ENCODE measurements around the gene IFNG. TPM values are rescaled to one million over a fixed set of nuclear protein-coding genes. Genes with fewer than 3 reads are reported as not detected.

Gene IFNG
- polyA plus RNA-seq, 1 donor from 2014 or later: not detected

DNA sequence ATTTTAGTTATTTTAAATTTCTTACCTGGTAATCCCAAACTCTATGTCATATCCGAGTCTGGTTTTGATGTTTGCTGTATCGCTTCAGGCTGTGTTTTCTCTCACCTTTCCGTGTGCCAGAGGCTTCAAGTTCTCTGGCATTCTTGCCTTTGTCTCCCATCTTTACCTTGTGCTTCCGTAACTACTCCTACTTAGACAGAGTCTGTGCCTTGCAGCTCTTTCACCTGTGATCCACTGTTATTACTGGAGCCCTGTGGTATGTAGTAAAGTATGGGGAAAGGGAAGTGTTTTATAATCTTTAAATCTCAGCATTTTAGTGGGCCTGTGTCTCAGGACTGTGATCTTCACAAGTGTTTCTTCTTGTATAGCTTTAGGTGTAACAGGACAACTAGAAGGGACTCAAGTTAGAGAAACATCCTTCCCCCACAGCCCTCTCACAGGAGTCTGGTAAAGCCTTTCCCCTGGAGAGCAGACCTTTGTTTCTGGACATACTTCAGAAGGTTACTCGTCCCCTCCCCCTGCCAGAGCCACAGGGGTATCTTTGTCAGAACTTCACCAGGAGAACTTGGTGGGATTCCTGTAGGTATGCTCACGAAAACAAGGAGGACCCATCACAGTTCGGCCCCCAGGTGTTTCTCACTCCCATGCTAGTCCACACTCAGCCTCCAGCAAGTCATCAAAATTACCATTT is 11.1 kb downstream of the IFNG start:
- Histone ChIP-seq H3K36me3 (ENCODE audit: insufficient read depth, low read length) (no peaks in the 10 kb centered on the region), H3K27ac (ENCODE audit: low read length) (no peak overlapping the region), H3F3A (ENCODE audit: insufficient read depth, low read length, poor library complexity, severe bottlenecking) (no peaks in the 10 kb centered on the region), H3K27me3 (ENCODE audit: insufficient read depth, low read depth, low read length) (no peaks in the 10 kb centered on the region), H4K20me1 (ENCODE audit: insufficient read depth) (no peaks in the 10 kb centered on the region), H3K9me2 (ENCODE audit: insufficient read depth, low read length) (no peaks in the 10 kb centered on the region), H3K9me3 (ENCODE audit: low read length) (no peaks in the 10 kb centered on the region), H3K9ac (ENCODE audit: low read length) (no peak overlapping the region), H3K4me3 (ENCODE audit: low read length) (no peak overlapping the region), H3K4me2 (ENCODE audit: low read length) (no peak overlapping the region), H2AFZ (ENCODE audit: low read depth, low read length) (no peak overlapping the region), H3K79me2 (replicated peaks; ENCODE audit: insufficient read depth, low read length) (no peaks in the 10 kb centered on the region)
- TF ChIP-seq POLR2AphosphoS5 (IDR thresholded peaks at IDR 0.05) (no peak), SMC3 (conservative IDR thresholded peaks at IDR 0.05; ENCODE audit: poor library complexity) (no peak)

DNA sequence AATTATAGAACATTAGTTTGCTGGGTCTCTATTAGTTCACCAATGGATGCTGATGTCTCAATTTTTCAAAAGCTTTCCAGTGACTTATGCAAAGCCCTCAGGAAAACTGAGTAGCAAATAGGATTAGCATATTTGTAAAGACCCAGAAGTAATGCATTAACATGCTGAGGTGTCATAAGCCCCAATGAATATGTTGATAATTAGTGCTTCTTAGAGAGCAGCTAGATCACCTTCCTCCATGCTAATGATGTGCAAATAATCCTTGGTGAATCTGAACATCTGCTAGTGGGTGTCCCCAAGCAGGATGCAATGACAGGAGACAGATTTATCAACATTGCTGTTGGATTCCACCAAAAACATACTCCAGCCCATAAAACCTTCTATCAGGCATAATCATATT is 19.0 kb downstream of the IFNG start:
- no peaks in the 10 kb centered on the region for H3K27me3 ChIP-seq (ENCODE audit: insufficient read depth, low read depth, low read length)
- no peaks in the 10 kb centered on the region for H4K20me1 ChIP-seq (ENCODE audit: insufficient read depth)
- TF ChIP-seq RAD21 (conservative IDR thresholded peaks at IDR 0.05) (no peak), SMC3 (conservative IDR thresholded peaks at IDR 0.05; ENCODE audit: poor library complexity) (no peak), EZH2 (IDR thresholded peaks at IDR 0.05; ENCODE audit: borderline replicate concordance, insufficient read depth, low read length, poor library complexity, severe bottlenecking) (no peak), MXI1 (conservative IDR thresholded peaks at IDR 0.05; ENCODE audit: poor library complexity, severe bottlenecking) (no peak), EP300 (conservative IDR thresholded peaks at IDR 0.05; ENCODE audit: poor library complexity, severe bottlenecking) (no peak), POLR2AphosphoS5 (IDR thresholded peaks at IDR 0.05) (no peak), TAF1 (IDR thresholded peaks at IDR 0.05; ENCODE audit: low read depth) (no peak)
- TF ChIP-seq, protein P1, sequence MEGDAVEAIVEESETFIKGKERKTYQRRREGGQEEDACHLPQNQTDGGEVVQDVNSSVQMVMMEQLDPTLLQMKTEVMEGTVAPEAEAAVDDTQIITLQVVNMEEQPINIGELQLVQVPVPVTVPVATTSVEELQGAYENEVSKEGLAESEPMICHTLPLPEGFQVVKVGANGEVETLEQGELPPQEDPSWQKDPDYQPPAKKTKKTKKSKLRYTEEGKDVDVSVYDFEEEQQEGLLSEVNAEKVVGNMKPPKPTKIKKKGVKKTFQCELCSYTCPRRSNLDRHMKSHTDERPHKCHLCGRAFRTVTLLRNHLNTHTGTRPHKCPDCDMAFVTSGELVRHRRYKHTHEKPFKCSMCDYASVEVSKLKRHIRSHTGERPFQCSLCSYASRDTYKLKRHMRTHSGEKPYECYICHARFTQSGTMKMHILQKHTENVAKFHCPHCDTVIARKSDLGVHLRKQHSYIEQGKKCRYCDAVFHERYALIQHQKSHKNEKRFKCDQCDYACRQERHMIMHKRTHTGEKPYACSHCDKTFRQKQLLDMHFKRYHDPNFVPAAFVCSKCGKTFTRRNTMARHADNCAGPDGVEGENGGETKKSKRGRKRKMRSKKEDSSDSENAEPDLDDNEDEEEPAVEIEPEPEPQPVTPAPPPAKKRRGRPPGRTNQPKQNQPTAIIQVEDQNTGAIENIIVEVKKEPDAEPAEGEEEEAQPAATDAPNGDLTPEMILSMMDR (IDR thresholded peaks at IDR 0.05; ENCODE audit: poor library complexity, severe bottlenecking): no peak
- TF ChIP-seq, protein P2, sequence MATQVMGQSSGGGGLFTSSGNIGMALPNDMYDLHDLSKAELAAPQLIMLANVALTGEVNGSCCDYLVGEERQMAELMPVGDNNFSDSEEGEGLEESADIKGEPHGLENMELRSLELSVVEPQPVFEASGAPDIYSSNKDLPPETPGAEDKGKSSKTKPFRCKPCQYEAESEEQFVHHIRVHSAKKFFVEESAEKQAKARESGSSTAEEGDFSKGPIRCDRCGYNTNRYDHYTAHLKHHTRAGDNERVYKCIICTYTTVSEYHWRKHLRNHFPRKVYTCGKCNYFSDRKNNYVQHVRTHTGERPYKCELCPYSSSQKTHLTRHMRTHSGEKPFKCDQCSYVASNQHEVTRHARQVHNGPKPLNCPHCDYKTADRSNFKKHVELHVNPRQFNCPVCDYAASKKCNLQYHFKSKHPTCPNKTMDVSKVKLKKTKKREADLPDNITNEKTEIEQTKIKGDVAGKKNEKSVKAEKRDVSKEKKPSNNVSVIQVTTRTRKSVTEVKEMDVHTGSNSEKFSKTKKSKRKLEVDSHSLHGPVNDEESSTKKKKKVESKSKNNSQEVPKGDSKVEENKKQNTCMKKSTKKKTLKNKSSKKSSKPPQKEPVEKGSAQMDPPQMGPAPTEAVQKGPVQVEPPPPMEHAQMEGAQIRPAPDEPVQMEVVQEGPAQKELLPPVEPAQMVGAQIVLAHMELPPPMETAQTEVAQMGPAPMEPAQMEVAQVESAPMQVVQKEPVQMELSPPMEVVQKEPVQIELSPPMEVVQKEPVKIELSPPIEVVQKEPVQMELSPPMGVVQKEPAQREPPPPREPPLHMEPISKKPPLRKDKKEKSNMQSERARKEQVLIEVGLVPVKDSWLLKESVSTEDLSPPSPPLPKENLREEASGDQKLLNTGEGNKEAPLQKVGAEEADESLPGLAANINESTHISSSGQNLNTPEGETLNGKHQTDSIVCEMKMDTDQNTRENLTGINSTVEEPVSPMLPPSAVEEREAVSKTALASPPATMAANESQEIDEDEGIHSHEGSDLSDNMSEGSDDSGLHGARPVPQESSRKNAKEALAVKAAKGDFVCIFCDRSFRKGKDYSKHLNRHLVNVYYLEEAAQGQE (IDR thresholded peaks at IDR 0.05; ENCODE audit: borderline replicate concordance): no peak
- H3K79me2 ChIP-seq (replicated peaks; ENCODE audit: insufficient read depth, low read length): no peaks in the 10 kb centered on the region
- H3K9me3 ChIP-seq (ENCODE audit: low read length): no peaks in the 10 kb centered on the region
- no peak overlapping the region for H3K27ac ChIP-seq (ENCODE audit: low read length)
- no peaks in the 10 kb centered on the region for H3K36me3 ChIP-seq (ENCODE audit: insufficient read depth, low read length)
- no peak overlapping the region for H2AFZ ChIP-seq (ENCODE audit: low read depth, low read length)
- H3K9ac ChIP-seq (ENCODE audit: low read length): no peak overlapping the region
- no peaks in the 10 kb centered on the region for H3K9me2 ChIP-seq (ENCODE audit: insufficient read depth, low read length)
- H3K4me3 ChIP-seq (ENCODE audit: low read length): no peak overlapping the region
- no peak overlapping the region for H3K4me2 ChIP-seq (ENCODE audit: low read length)
- H3F3A ChIP-seq (ENCODE audit: insufficient read depth, low read length, poor library complexity, severe bottlenecking): no peaks in the 10 kb centered on the region
